ENCODE measurements around the gene CCM2L. TPM values are rescaled to one million over a fixed set of nuclear protein-coding genes. Genes with fewer than 3 reads are reported as not detected.

The CCM2L gene
- total and polyA plus RNA-seq, 2 donors (not counting 3 experiments of a cell fraction or from before 2014, with no cell fraction given): 10.8 to 13.4 TPM

DNA sequence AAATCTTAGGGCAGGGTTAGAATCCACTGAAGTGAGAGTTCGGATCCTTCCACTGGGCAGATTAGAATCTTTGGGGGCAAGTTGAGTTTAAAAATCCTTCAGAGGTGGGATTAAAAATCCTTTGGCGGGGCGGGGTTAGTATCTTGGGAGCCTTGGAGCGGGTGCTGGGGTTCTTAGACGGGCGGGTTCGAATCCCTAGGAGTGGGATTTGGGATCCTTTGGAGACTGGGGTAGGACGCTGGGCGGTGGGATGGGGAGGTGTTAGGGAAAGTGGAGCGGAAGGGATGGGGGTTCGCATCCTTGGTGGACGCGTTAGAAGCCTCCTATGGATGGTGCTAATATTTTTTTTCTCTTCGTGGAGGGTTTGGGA, 41.5 kb downstream of the CCM2L start:
- no peak for TF ChIP-seq POLR2A (IDR thresholded peaks at IDR 0.05; ENCODE audit: low read depth, low read length)
- TF ChIP-seq, protein P1, sequence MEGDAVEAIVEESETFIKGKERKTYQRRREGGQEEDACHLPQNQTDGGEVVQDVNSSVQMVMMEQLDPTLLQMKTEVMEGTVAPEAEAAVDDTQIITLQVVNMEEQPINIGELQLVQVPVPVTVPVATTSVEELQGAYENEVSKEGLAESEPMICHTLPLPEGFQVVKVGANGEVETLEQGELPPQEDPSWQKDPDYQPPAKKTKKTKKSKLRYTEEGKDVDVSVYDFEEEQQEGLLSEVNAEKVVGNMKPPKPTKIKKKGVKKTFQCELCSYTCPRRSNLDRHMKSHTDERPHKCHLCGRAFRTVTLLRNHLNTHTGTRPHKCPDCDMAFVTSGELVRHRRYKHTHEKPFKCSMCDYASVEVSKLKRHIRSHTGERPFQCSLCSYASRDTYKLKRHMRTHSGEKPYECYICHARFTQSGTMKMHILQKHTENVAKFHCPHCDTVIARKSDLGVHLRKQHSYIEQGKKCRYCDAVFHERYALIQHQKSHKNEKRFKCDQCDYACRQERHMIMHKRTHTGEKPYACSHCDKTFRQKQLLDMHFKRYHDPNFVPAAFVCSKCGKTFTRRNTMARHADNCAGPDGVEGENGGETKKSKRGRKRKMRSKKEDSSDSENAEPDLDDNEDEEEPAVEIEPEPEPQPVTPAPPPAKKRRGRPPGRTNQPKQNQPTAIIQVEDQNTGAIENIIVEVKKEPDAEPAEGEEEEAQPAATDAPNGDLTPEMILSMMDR (IDR thresholded peaks at IDR 0.05; ENCODE audit: extremely low read depth in 1 of 2, insufficient read depth in 1 of 2, low read depth in 1 of 2, low read length in 2 of 2): no peak
- no peak for TF ChIP-seq JUN (IDR thresholded peaks at IDR 0.05; ENCODE audit: borderline replicate concordance, insufficient read depth, insufficient read length, low read depth)
- peak; percentile 97 for TF ChIP-seq EZH2 (IDR thresholded peaks at IDR 0.05; ENCODE audit: borderline replicate concordance, low read depth, low read length, severe bottlenecking)
- TF ChIP-seq FOS (IDR thresholded peaks at IDR 0.05; ENCODE audit: borderline replicate concordance, insufficient read depth, low read length): no peak
- Histone ChIP-seq H3K27ac (ENCODE audit: insufficient read depth, low read depth, low read length) (no peak overlapping the region), H3K9ac (replicated peaks; ENCODE audit: extremely low read depth, insufficient read depth, low read length) (no peak overlapping the region), H3K27me3 (ENCODE audit: control insufficient read depth in 2 of 2, insufficient read depth in 2 of 2, low read length in 2 of 2) (peaks cover 44 to 49% of the 10 kb centered on the region in 2 experiments), H2AFZ (ENCODE audit: low read depth, low read length) (no peak overlapping the region), H4K20me1 (replicated peaks; ENCODE audit: control insufficient read depth, extremely low read depth, insufficient read depth, low read length) (no peaks in the 10 kb centered on the region), H3K9me3 (replicated peaks; ENCODE audit: control insufficient read depth, insufficient read depth, low read length) (no peaks in the 10 kb centered on the region), H3K79me2 (ENCODE audit: control insufficient read depth, insufficient read depth, low read length) (no peaks in the 10 kb centered on the region), H3K4me1 (ENCODE audit: control insufficient read depth, extremely low read depth, insufficient read depth, low read length) (peaks cover 4% of the 10 kb centered on the region), H3K4me3 (replicated peaks in 1 of 3; ENCODE audit: insufficient read depth in 1 of 3, low read depth in 1 of 3, low read length in 3 of 3) (no peak overlapping the region), H3K9me1 (replicated peaks; ENCODE audit: control insufficient read depth, extremely low read depth, insufficient read depth, low read length) (no peaks in the 10 kb centered on the region), H3K4me2 (ENCODE audit: insufficient read depth, low read length) (no peak overlapping the region), H3K36me3 (ENCODE audit: control insufficient read depth in 2 of 2, extremely low read depth in 1 of 2, insufficient read depth in 2 of 2, low read length in 2 of 2) (no peaks in the 10 kb centered on the region)
- intact Hi-C loops (cut with micrococcal nuclease): no loop called here
- dilution Hi-C loops (cut with MboI; ENCODE audit: extremely low pct_ligation_motif_present, low sequenced_read_pairs): no loop called here
- FAIRE-seq: no peak
- DNase-seq (ENCODE audit: low read depth, low spot score): no peak
- ChIA-PET POLR2A (no interaction called here), CTCF (no interaction called here)
- BruUV-seq (replicated peaks): no TSS peak

DNA sequence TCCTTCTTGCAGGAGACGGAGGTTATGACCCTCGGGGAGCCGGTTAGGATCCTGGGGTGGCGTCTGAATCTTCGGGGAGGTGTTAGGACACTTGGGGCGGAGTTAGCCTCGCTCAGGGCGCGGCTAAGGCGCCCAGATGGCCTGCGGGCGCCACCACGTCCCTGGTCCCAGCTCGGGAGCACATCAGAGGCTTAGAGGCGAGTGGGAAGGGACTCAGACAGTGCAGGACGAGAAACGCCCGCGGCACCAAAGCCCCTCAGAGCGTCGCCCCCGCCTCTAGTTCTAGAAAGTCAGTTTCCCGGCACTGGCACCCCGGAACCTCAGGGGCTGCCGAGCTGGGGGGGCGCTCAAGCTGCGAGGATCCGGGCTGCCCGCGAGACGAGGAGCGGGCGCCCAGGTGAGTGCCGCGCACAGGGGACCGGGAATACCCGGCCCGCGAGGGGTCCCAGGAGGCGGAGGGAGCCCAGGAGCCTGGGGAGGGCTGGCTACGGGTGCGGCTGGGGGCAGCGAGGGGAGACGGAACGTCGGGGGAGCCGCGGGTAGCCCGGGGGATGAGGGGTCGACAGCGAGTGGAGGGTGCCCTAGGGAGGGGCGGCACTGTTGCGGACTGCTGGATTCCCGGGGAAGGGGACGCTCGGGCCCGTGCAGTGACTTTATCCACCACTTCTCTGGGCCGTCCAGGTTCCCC, 42.0 kb downstream of the CCM2L start, which contains the start of gene HCK:
HCK (plus strand) TSS at position 153 of the 688 bp plus-strand sequence.
- TF ChIP-seq EZH2 (IDR thresholded peaks at IDR 0.05; ENCODE audit: borderline replicate concordance, low read depth, low read length, severe bottlenecking) (peak; percentile 84), MYC (IDR thresholded peaks at IDR 0.05; ENCODE audit: low read depth, low read length) (no peak)
- Histone ChIP-seq H3K9me1 (replicated peaks; ENCODE audit: control insufficient read depth, extremely low read depth, insufficient read depth, low read length) (no peaks in the 10 kb centered on the region), H3K4me1 (ENCODE audit: control insufficient read depth, extremely low read depth, insufficient read depth, low read length) (peaks cover 4% of the 10 kb centered on the region), H4K20me1 (replicated peaks; ENCODE audit: control insufficient read depth, extremely low read depth, insufficient read depth, low read length) (no peaks in the 10 kb centered on the region), H3K9me3 (replicated peaks; ENCODE audit: control insufficient read depth, insufficient read depth, low read length) (no peaks in the 10 kb centered on the region), H3K79me2 (ENCODE audit: control insufficient read depth, insufficient read depth, low read length) (no peaks in the 10 kb centered on the region), H2AFZ (ENCODE audit: low read depth, low read length) (no peak within 1 kb of the TSS), H3K27me3 (ENCODE audit: control insufficient read depth in 2 of 2, insufficient read depth in 2 of 2, low read length in 2 of 2) (peaks cover 43 to 49% of the 10 kb centered on the region in 2 experiments), H3K27ac (ENCODE audit: insufficient read depth, low read depth, low read length) (no peak within 1 kb of the TSS), H3K4me3 (replicated peaks in 1 of 3; ENCODE audit: insufficient read depth in 1 of 3, low read depth in 1 of 3, low read length in 3 of 3) (no peak within 1 kb of the TSS), H3K36me3 (ENCODE audit: control insufficient read depth in 2 of 2, extremely low read depth in 1 of 2, insufficient read depth in 2 of 2, low read length in 2 of 2) (no peaks in the 10 kb centered on the region), H3K9ac (replicated peaks; ENCODE audit: extremely low read depth, insufficient read depth, low read length) (no peak within 1 kb of the TSS), H3K4me2 (ENCODE audit: insufficient read depth, low read length) (no peak within 1 kb of the TSS)
- DNase-seq (ENCODE audit: low read depth, low spot score) (no peak), FAIRE-seq (no peak)
- POLR2A ChIA-PET: no interaction called here
- no TSS peak for BruUV-seq (replicated peaks)
- intact Hi-C loops (cut with micrococcal nuclease): no loop called here
- dilution Hi-C loops (cut with MboI; ENCODE audit: extremely low pct_ligation_motif_present, low sequenced_read_pairs): no loop called here
- CTCF ChIA-PET: no interaction called here

Measured in endothelial cell of umbilical vein (primary cell).